ENCODE data around the gene CTTNBP2NL. TPM values are rescaled to one million over a fixed set of nuclear protein-coding genes. Genes with fewer than 3 reads are reported as not detected.
A peak's percentile ranks its signal among the peaks of the same experiment; 100 is the strongest.
"Not testable (repeated sequence)": the region's sequence is repeated elsewhere in the genome, so short reads cannot be mapped to it uniquely, and the experiment has no call there.

CTTNBP2NL gene
- total and polyA plus RNA-seq, 4 donors, result 16.9 to 25.8 (median 20.3) TPM

DNA sequence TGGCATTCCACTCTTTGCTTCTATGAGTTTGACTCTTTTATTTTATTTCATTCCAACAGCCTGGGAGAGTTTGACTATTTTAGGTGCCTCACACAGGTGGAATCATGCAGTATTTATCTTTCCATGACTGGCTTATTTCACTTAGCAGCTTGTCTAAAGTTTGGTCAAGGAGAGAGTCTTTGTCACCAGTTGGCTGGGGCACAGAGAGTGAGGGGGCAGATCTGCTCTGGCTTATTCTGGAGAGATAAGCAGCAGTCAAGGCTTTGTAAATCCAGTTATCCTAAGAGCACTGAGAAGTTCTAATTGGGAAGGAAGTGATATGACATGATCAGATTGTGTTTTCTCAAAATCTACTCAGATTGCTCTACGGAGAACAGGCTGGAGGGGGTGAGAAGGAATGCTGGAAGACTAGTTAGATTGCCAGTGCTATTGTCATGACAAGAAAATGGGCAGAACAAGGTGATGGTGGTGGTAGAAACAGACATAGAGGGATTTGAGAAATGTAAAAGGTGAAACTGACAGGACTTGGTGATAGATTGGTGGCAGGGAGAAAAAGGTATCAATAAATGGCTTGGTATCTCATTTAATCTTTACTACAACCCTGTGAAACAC is 12.1 kb upstream of the CTTNBP2NL start:
- Histone ChIP-seq H3K27me3 (ENCODE audit: control insufficient read depth, insufficient read depth, low read length) (peaks cover 3% of the 10 kb centered on the region), H3K4me1 (ENCODE audit: control insufficient read depth, insufficient read depth, low read length) (peaks cover 12% of the 10 kb centered on the region), H3K4me3 (ENCODE audit: low read depth, low read length) (no peak overlapping the region), H3K9me3 (ENCODE audit: control insufficient read depth, insufficient read depth, low read length) (no peaks in the 10 kb centered on the region), H3K36me3 (ENCODE audit: control insufficient read depth, insufficient read depth, low read length) (no peaks in the 10 kb centered on the region), H3K27ac (ENCODE audit: low read depth, low read length) (no peak overlapping the region)
- DNase-seq (ENCODE audit: low read depth in 4 of 6, low spot score in 6 of 6), result no peak
- WGBS (ENCODE audit: insufficient coverage), result 78% methylated on average over 1 of the region's 1 CpG

DNA sequence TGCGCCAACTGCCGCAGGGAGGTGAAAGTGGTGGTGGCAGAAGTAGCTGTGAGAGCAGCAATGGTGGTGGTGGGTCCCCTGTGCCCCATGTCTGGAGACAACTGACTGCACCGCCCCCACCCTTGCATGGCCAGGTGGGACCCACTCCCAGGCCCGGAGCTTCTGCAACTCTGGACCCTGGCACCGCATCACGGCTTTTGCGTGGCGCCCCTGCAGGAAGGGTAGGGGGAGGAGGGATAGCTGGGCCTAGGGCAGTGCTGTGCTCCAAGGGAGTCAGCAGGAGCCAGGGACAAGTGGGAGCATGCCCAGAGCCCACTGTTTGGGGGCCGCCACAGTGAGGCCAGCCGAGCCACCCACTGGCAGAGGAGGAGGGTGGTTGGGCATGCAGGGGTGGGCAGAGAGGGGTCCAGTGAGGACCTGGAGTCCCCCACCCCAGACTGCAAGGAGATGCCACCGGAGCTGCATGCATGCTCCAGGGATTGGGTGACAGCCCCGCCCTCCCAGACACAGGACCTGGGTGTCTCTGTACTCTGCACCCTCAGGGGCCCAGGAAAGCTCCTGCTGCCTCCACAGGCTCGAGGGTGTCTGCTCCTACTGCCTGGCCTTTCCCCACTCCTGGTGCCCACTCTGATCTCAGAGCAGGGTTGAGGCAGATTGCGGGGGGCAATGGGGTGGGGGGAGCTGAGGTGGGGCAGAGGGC is 9.8 kb upstream of the CTTNBP2NL start:
- Histone ChIP-seq H3K4me1 (ENCODE audit: control insufficient read depth, insufficient read depth, low read length) (peaks cover 25% of the 10 kb centered on the region), H3K4me3 (ENCODE audit: low read depth, low read length) (no peak overlapping the region), H3K9me3 (ENCODE audit: control insufficient read depth, insufficient read depth, low read length) (no peaks in the 10 kb centered on the region), H3K27ac (ENCODE audit: low read depth, low read length) (no peak overlapping the region), H3K27me3 (ENCODE audit: control insufficient read depth, insufficient read depth, low read length) (peaks cover 3% of the 10 kb centered on the region), H3K36me3 (ENCODE audit: control insufficient read depth, insufficient read depth, low read length) (no peaks in the 10 kb centered on the region)
- no peak for DNase-seq (ENCODE audit: low read depth in 4 of 6, low spot score in 6 of 6)
- 94% methylated on average over 11 of the region's 14 CpGs for WGBS (ENCODE audit: insufficient coverage)

DNA sequence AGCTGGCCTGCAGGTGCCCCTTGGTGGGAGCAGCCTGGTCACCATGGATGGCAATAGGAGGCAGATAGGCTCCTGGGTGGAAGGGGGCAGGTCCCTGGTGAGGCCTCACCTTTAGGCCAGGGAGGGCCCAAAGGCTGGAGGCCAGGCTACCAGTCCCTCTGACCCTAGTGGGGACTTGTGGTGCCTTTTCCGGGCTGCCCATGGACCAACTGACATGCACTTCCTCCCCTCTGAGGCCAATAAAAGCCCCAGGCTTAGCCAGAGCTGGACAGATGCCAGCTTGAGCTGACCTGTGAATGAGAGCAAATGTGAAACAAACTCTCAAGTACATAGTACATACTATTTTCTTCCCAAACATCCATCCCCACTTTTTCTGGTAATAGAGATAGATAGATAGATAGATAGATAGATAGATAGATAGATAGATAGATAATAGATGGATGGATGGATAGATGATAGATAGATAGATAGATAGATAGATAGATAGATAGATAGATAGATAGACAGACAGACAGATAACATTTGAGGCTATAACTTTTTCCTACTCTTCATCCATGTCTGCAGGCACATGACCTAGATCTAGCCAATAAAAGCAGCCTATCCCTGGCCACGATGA is 9.2 kb upstream of the CTTNBP2NL start:
- no peaks in the 10 kb centered on the region for H3K9me3 ChIP-seq (ENCODE audit: control insufficient read depth, insufficient read depth, low read length)
- H3K27ac ChIP-seq (ENCODE audit: low read depth, low read length), result no peak overlapping the region
- peaks cover under 1% of the 10 kb centered on the region for H3K27me3 ChIP-seq (ENCODE audit: control insufficient read depth, insufficient read depth, low read length)
- no peak overlapping the region for H3K4me3 ChIP-seq (ENCODE audit: low read depth, low read length)
- no peaks in the 10 kb centered on the region for H3K36me3 ChIP-seq (ENCODE audit: control insufficient read depth, insufficient read depth, low read length)
- no peak for DNase-seq (ENCODE audit: low read depth in 4 of 6, low spot score in 6 of 6)
- 48% methylated on average over 2 of the region's 2 CpGs for WGBS (ENCODE audit: insufficient coverage)
- H3K4me1 ChIP-seq (ENCODE audit: control insufficient read depth, insufficient read depth, low read length), result peaks cover 30% of the 10 kb centered on the region

DNA sequence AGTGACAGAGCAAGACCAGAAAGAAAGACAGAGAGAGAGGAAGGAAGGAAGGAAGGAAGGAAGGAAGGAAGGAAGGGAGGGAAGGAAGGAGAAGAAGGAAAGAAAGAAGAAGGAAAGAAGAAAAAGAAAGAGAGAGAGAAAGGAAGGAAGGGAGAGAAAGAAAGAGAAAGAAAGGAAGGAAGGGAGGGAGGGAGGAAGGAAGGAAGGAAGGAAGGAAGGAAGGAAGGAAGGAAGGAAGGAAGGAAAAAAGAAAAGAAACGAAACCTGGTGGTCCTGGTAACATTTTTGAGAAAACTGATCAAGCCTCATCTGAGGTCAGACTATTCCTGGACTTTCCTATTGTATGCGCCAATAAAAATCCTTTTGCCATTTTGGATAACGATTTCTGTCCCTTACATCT is 8.2 kb upstream of the CTTNBP2NL start:
- Histone ChIP-seq H3K27me3 (ENCODE audit: control insufficient read depth, insufficient read depth, low read length) (no peaks in the 10 kb centered on the region), H3K27ac (ENCODE audit: low read depth, low read length) (no peak overlapping the region)
- WGBS (ENCODE audit: insufficient coverage), result 100% methylated on average over 1 of the region's 3 CpGs

DNA sequence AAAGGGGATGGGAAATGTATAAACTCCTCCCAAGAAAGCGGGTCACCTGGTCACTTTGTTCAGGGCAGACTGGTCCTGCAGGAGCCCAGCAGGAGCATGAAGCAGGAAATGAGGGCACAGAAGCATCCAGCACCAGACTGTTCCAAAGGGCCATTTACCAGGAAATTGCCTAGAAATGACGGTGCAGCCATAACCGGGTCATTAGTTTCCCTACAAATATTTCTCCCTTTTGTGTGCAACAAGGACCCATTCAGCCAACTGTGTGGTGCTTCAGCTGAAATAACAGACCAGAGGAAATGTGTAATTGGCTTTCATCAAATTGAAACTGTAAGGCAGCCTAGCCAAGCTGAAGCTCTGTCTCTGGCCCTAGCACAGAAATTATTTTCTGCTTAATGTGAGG is 7.6 kb upstream of the CTTNBP2NL start:
- Histone ChIP-seq H3K4me3 (ENCODE audit: low read depth, low read length) (no peak overlapping the region), H3K27me3 (ENCODE audit: control insufficient read depth, insufficient read depth, low read length) (no peaks in the 10 kb centered on the region)
- WGBS (ENCODE audit: insufficient coverage), result 42% methylated on average over 2 of the region's 3 CpGs

More for the DNA sequence above, 8.2 kb upstream of the CTTNBP2NL start:
- Histone ChIP-seq H3K9me3 (ENCODE audit: control insufficient read depth, insufficient read depth, low read length) (no peaks in the 10 kb centered on the region), H3K4me3 (ENCODE audit: low read depth, low read length) (no peak overlapping the region), H3K36me3 (ENCODE audit: control insufficient read depth, insufficient read depth, low read length) (no peaks in the 10 kb centered on the region), H3K4me1 (ENCODE audit: control insufficient read depth, insufficient read depth, low read length) (peaks cover 30% of the 10 kb centered on the region)
- DNase-seq (ENCODE audit: low read depth in 4 of 6, low spot score in 6 of 6), result no peak

DNA sequence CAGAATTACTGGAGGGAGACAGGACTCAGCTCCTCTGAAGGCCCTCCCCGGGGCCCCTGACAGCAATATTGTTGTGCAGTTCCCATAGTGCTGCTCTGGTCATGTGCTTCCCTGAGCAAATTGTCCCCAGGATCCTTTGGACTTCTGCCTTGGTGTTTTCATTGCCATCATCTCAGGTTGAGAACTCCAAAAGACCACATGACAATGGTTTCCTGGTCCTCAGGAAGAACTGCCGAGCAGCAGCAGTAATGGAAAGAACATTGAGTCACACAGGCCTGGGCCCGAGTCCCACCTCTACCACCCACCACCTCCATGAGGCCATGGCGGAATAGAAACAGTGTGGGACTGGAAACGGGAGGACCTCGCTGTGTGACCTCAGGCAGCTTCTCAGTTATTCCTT is 6.3 kb upstream of the CTTNBP2NL start:
- Histone ChIP-seq H3K27ac (ENCODE audit: low read depth, low read length) (peak overlapping the region; percentile 10), H3K9me3 (ENCODE audit: control insufficient read depth, insufficient read depth, low read length) (no peaks in the 10 kb centered on the region), H3K4me1 (ENCODE audit: control insufficient read depth, insufficient read depth, low read length) (peaks cover 30% of the 10 kb centered on the region), H3K36me3 (ENCODE audit: control insufficient read depth, insufficient read depth, low read length) (no peaks in the 10 kb centered on the region), H3K4me3 (ENCODE audit: low read depth, low read length) (no peak overlapping the region), H3K27me3 (ENCODE audit: control insufficient read depth, insufficient read depth, low read length) (no peaks in the 10 kb centered on the region)
- DNase-seq (ENCODE audit: low read depth in 4 of 6, low spot score in 6 of 6), result no peak
- 85% methylated on average over 5 of the region's 6 CpGs for WGBS (ENCODE audit: insufficient coverage)

More for the DNA sequence above, 7.6 kb upstream of the CTTNBP2NL start:
- Histone ChIP-seq H3K4me1 (ENCODE audit: control insufficient read depth, insufficient read depth, low read length) (peaks cover 30% of the 10 kb centered on the region), H3K27ac (ENCODE audit: low read depth, low read length) (peak overlapping the region; percentile 78), H3K9me3 (ENCODE audit: control insufficient read depth, insufficient read depth, low read length) (no peaks in the 10 kb centered on the region), H3K36me3 (ENCODE audit: control insufficient read depth, insufficient read depth, low read length) (no peaks in the 10 kb centered on the region)
- peak in 3 of 6 donors; percentile 20 to 81 (median 49) for DNase-seq (ENCODE audit: low read depth in 4 of 6, low spot score in 6 of 6)

DNA sequence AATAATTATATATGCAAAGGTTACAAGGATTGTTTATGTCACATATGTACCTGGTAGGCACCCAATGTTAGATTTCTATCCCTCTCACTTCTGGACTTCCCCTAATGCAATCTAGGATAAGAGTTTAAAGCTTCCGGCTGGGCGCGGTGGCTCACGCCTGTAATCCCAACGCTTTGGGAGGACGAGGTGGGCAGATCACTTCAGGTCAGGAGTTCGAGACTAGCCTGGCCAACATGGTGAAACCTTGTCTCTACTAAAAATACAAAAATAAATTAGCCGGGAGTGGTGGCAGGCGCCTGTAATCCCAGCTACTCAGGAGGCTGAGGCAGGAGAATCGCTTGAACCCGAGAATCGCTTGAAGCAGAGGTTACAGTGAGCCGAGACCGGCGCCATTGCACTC is 5.7 kb upstream of the CTTNBP2NL start:
- not testable (repeated sequence) for H3K36me3 ChIP-seq (ENCODE audit: control insufficient read depth, insufficient read depth, low read length); DNase-seq (ENCODE audit: low read depth in 4 of 6, low spot score in 6 of 6); H3K27ac ChIP-seq (ENCODE audit: low read depth, low read length); H3K9me3 ChIP-seq (ENCODE audit: control insufficient read depth, insufficient read depth, low read length); H3K27me3 ChIP-seq (ENCODE audit: control insufficient read depth, insufficient read depth, low read length)
- 89% methylated on average over 7 of the region's 15 CpGs for WGBS (ENCODE audit: insufficient coverage)
- peak overlapping the region; percentile 44 for H3K4me3 ChIP-seq (ENCODE audit: low read depth, low read length)
- peaks cover 31% of the 10 kb centered on the region for H3K4me1 ChIP-seq (ENCODE audit: control insufficient read depth, insufficient read depth, low read length)

DNA sequence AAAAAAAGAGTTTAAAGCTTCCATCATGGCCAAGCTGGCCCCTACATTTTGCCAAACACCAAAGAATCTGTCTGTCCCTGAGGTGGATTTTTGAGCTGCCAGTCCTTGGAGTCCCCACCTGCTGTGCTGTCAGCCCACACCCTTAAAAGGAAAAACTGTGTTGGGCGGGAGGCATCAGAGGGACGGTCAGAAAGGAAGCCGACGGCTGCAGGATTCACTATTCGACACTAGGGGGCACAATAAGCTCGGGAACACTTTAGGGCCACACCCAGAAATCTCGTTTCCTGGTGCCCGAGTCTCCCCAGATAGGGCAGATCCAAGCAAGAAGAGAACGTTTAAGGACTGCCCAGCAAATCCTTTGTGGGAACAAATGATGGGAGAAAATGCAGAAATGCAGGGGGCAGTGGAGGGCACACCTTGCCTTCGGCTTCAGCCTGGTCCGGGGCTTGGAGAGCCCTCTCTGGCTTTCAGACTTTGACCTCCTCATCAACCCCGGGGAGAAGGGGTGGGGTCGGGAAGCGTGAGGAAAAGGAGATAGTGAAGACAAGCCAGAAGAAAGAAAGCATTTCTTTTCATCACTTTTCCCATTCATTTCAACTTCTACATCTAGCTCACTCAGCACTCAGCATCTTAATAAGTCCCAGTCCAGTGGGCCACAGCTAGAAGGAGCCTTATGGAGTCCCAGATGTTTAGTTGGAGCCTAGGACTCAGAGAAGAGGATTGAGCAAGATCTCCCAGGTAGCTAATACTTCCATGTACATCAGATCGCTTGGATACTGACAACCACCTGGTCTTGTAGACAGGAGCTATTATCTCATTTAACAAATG is 5.0 kb upstream of the CTTNBP2NL start:
- peak overlapping the region; percentile 44 for H3K4me3 ChIP-seq (ENCODE audit: low read depth, low read length)
- H3K36me3 ChIP-seq (ENCODE audit: control insufficient read depth, insufficient read depth, low read length), result no peaks in the 10 kb centered on the region
- H3K27ac ChIP-seq (ENCODE audit: low read depth, low read length), result peak overlapping the region; percentile 65
- WGBS (ENCODE audit: insufficient coverage), result 4% methylated on average over 11 of the region's 15 CpGs
- H3K9me3 ChIP-seq (ENCODE audit: control insufficient read depth, insufficient read depth, low read length), result no peaks in the 10 kb centered on the region
- H3K4me1 ChIP-seq (ENCODE audit: control insufficient read depth, insufficient read depth, low read length), result peaks cover 33% of the 10 kb centered on the region
- peak; percentile 80 to 98 (median 89) for DNase-seq (ENCODE audit: low read depth in 4 of 6, low spot score in 6 of 6)
- H3K27me3 ChIP-seq (ENCODE audit: control insufficient read depth, insufficient read depth, low read length), result no peaks in the 10 kb centered on the region

DNA sequence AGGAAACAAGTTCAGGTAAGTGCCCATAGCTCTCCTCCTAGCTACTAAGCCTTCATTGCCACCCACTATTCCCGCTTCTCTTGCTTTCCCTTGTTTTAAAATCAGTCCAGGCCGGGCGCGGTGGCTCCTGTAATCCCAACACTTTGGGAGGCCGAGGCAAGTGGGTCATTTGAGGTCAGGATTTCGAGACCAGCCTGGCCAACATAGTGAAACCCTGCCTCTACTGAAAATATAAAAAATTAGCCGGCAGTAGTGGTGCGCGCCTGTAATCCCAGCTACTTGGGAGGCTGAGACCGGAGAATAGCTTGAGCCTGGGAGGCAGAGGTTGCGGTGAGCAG is 4.4 kb upstream of the CTTNBP2NL start:
- no peaks in the 10 kb centered on the region for H3K27me3 ChIP-seq (ENCODE audit: control insufficient read depth, insufficient read depth, low read length)
- no peak for DNase-seq (ENCODE audit: low read depth in 4 of 6, low spot score in 6 of 6)
- no peaks in the 10 kb centered on the region for H3K36me3 ChIP-seq (ENCODE audit: control insufficient read depth, insufficient read depth, low read length)
- H3K4me3 ChIP-seq (ENCODE audit: low read depth, low read length), result peak overlapping the region; percentile 44
- no peaks in the 10 kb centered on the region for H3K9me3 ChIP-seq (ENCODE audit: control insufficient read depth, insufficient read depth, low read length)
- peaks cover 30% of the 10 kb centered on the region for H3K4me1 ChIP-seq (ENCODE audit: control insufficient read depth, insufficient read depth, low read length)
- H3K27ac ChIP-seq (ENCODE audit: low read depth, low read length), result peak overlapping the region; percentile 65
- WGBS (ENCODE audit: insufficient coverage), result 100% methylated on average over 1 of the region's 11 CpGs
